ENCODE data around the gene ZCCHC24.

DNA sequence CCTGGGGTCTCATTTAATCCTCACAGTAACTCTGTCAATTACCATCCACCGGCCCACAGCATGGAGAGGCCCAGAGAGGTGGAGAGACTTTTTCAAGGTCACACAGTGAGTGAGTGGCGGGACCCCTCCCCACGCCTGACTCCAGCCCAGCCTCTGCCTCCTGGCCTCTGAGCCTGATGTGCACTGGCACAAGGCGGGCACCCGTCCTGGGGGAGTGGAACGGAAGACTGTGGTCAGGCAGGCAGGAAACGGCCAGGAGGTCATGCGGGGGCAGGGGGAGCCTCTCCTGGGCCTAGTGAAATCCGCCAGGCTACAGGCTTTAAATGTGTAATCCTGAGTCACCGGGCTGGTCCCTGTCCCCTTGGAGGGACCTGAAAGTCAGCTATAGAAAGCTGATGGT, 32.2 kb downstream of the ZCCHC24 start:
- TF ChIP-seq, protein P1, sequence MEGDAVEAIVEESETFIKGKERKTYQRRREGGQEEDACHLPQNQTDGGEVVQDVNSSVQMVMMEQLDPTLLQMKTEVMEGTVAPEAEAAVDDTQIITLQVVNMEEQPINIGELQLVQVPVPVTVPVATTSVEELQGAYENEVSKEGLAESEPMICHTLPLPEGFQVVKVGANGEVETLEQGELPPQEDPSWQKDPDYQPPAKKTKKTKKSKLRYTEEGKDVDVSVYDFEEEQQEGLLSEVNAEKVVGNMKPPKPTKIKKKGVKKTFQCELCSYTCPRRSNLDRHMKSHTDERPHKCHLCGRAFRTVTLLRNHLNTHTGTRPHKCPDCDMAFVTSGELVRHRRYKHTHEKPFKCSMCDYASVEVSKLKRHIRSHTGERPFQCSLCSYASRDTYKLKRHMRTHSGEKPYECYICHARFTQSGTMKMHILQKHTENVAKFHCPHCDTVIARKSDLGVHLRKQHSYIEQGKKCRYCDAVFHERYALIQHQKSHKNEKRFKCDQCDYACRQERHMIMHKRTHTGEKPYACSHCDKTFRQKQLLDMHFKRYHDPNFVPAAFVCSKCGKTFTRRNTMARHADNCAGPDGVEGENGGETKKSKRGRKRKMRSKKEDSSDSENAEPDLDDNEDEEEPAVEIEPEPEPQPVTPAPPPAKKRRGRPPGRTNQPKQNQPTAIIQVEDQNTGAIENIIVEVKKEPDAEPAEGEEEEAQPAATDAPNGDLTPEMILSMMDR (IDR thresholded peaks at IDR 0.05; ENCODE audit: extremely low read depth in 1 of 2, insufficient read depth in 1 of 2, low read depth in 1 of 2, low read length in 2 of 2), result no peak
- TF ChIP-seq POLR2A (IDR thresholded peaks at IDR 0.05; ENCODE audit: low read depth, low read length), result no peak
- TF ChIP-seq, protein P2, sequence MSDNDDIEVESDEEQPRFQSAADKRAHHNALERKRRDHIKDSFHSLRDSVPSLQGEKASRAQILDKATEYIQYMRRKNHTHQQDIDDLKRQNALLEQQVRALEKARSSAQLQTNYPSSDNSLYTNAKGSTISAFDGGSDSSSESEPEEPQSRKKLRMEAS (IDR thresholded peaks at IDR 0.05; ENCODE audit: insufficient read depth, insufficient read length), result no peak
- peak; percentile 27 for TF ChIP-seq POLR2AphosphoS5 (IDR thresholded peaks at IDR 0.05; ENCODE audit: insufficient read depth, low read depth, low read length)
- no peak for TF ChIP-seq JUN (IDR thresholded peaks at IDR 0.05; ENCODE audit: borderline replicate concordance, insufficient read depth, insufficient read length, low read depth)
- TF ChIP-seq MYC (IDR thresholded peaks at IDR 0.05; ENCODE audit: low read depth, low read length), result no peak
- no peak for TF ChIP-seq EZH2 (IDR thresholded peaks at IDR 0.05; ENCODE audit: borderline replicate concordance, low read depth, low read length, severe bottlenecking)
- peak; percentile 20 for TF ChIP-seq FOS (IDR thresholded peaks at IDR 0.05; ENCODE audit: borderline replicate concordance, insufficient read depth, low read length)
- no peak for TF ChIP-seq GATA2 (IDR thresholded peaks at IDR 0.05; ENCODE audit: insufficient read depth, insufficient read length, low read depth, low read length)

Data from endothelial cell of umbilical vein (primary cell).